Subcutaneous adipose tissue (tissue), 4 donors: ENCODE measurements around the gene TMCO6. TPM values are rescaled to one million over a fixed set of nuclear protein-coding genes. Genes with fewer than 3 reads are reported as not detected.

ENCODE experiments used
- CTCF ChIP-seq: fragments of 450-650 bp; IDR thresholded peaks from one replicate; pipeline ENCODE4 v1.5.1; 2016; ENCODE audit warnings: low read depth, mild to moderate bottlenecking, control low read depth, antibody characterized with exemption, moderate library complexity
- total RNA-seq, 4 donors: library from RNA; depleted of rRNA; stranded (reverse); fragments of >200 nt; gene quantifications; one replicate each; pipeline ENCODE4 v1.1.0, GENCODE V29; 2016

Gene TMCO6
- total RNA-seq: 10 to 100 TPM; 11.4 to 64.5 (median 23.7) TPM

DNA sequence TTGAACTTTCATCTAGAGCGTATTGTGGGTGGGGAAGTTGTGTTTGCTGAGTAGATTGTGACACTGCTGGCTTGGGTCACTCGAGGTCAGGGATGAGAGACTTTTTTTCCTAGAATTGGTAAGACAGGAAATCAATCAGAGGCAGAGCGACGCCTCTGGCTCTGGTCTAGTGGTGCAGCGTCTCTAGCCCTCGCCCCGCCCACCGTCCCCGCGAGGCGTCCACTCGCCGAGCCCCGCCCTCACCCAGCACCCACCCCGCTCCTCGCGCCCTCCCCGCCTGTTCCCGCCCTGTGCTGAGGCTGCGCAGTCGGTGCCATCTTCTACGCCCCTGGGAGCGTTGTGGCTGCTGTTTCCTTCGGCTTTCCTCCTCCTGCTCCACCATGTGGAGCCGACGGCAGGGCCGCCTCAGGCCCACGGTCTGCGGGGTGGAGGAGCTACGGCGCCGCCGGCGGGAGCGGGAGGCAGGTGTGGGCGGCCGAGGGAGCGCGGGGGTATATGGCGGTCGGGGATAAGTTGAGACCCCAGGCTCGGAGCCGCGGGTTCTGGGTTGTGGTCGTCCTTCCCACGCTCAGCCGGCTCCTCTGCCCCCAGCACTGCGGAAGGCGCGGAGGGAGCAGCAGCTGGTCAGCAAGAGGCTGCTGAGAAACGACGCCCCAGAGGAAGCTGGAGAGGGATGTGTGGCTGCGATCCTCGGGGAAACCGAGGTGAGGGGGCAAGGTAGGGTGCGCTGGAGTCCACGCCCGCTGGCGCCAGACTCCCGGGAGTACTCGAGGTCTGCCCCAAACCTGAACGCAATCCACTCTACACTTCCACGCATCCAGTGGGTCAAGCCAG is at the start of gene TMCO6:
Gene TMCO6, plus strand, starts transcription at position 304 of the 834 bp plus-strand sequence. Its CDS starts 77 bp downstream, at position 381.
- no peak for TF ChIP-seq CTCF

- TF ChIP-seq CTCF: no peak
Measured at GRCh38 chr5:140590861-140591260, 48.4 kb upstream of the TMCO6 start.

DNA sequence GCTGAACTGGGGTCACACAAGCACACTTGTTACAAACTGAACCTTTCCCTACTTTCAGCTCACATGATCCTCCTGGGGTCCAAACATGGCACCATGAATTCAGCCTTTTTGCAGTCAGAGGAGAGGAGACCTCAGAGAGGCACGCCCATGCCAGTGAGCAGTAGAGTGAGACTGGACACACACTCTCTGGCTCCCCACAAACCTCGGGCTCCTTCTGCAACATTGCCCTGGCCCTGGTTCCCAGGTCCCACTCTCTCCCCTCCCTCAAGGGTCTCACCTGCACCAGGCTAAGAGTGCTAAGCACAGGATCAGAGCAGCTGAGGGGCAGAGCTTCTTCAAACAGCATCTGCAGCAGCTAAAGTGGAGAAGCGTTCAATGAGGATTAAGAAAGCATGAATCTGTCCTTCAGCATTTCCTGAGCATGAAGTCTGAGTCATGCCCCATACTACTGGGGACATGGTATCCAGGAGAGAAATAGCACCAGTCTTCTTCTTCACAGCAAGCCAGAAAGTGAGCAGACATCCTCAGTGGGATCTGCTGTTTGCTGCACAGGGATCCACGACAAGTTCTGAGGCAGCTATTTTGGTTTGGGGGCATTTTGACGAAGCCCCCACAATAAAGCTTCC is 47.4 kb upstream of the TMCO6 start:
- no peak for TF ChIP-seq CTCF

DNA sequence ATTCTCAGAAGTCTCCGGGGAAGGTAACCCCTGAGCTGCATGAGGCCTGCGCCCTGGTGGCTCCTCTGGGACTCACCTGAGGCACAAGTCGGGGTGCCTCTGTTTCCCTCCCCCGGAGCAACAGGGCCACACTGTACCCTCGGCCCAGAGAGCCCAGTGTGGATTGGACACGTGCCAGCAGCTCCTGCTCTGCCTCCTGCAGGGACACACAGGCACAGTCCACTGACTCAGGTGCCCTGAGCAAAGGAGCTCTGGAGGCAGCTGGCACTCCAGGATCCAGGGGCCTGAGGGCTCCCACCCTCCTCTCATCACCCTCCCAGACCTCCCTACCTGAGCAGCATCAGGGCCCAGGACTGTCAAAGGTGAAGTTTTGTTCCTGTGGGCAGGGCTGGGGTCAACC is 45.1 kb upstream of the TMCO6 start:
- TF ChIP-seq CTCF: no peak

GRCh38 chr5:140595538-140596300 is 43.5 kb upstream of the TMCO6 start:
- TF ChIP-seq CTCF: no peak

GRCh38 chr5:140596321-140596741 is 42.9 kb upstream of the TMCO6 start:
- TF ChIP-seq CTCF: no peak

GRCh38 chr5:140598836-140599235 is 40.4 kb upstream of the TMCO6 start:
- no peak for TF ChIP-seq CTCF
